Central memory CD4-positive, alpha-beta T cell (primary cell): Measurements from ENCODE around the gene RAB40A.

Source experiments
- DNase-seq: peaks from one replicate; pipeline ENCODE4 v3.0.0; 2022

The RAB40A gene

GRCh38 chrX:103460001-103460755 is 59.1 kb downstream of the RAB40A start:
- DNase-seq: peak; percentile 65

GRCh38 chrX:103453655-103454054 is 65.6 kb downstream of the RAB40A start:
- DNase-seq: no peak
